Dermis microvascular lymphatic vessel endothelial cell (primary cell): ENCODE results near the gene EPHB6. TPM values are rescaled to one million over a fixed set of nuclear protein-coding genes. Genes with fewer than 3 reads are reported as not detected.

Experiments used
- DNase-seq, 2 donors: peaks; one replicate each; pipeline versions ENCODE4 v3.0.0 to v3.0.0-alpha.2; 2010; ENCODE audit warnings: low read depth in 2 of 2
- total RNA-seq: library from RNA; depleted of rRNA; stranded (reverse); fragments of >200 nt; gene quantifications from 2 replicates; pipeline ENCODE4 v1.2.1, GENCODE V29; 2014

EPHB6 gene, protein sequence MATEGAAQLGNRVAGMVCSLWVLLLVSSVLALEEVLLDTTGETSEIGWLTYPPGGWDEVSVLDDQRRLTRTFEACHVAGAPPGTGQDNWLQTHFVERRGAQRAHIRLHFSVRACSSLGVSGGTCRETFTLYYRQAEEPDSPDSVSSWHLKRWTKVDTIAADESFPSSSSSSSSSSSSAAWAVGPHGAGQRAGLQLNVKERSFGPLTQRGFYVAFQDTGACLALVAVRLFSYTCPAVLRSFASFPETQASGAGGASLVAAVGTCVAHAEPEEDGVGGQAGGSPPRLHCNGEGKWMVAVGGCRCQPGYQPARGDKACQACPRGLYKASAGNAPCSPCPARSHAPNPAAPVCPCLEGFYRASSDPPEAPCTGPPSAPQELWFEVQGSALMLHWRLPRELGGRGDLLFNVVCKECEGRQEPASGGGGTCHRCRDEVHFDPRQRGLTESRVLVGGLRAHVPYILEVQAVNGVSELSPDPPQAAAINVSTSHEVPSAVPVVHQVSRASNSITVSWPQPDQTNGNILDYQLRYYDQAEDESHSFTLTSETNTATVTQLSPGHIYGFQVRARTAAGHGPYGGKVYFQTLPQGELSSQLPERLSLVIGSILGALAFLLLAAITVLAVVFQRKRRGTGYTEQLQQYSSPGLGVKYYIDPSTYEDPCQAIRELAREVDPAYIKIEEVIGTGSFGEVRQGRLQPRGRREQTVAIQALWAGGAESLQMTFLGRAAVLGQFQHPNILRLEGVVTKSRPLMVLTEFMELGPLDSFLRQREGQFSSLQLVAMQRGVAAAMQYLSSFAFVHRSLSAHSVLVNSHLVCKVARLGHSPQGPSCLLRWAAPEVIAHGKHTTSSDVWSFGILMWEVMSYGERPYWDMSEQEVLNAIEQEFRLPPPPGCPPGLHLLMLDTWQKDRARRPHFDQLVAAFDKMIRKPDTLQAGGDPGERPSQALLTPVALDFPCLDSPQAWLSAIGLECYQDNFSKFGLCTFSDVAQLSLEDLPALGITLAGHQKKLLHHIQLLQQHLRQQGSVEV
- total RNA-seq = under 0.01 TPM in 2 replicates

DNA sequence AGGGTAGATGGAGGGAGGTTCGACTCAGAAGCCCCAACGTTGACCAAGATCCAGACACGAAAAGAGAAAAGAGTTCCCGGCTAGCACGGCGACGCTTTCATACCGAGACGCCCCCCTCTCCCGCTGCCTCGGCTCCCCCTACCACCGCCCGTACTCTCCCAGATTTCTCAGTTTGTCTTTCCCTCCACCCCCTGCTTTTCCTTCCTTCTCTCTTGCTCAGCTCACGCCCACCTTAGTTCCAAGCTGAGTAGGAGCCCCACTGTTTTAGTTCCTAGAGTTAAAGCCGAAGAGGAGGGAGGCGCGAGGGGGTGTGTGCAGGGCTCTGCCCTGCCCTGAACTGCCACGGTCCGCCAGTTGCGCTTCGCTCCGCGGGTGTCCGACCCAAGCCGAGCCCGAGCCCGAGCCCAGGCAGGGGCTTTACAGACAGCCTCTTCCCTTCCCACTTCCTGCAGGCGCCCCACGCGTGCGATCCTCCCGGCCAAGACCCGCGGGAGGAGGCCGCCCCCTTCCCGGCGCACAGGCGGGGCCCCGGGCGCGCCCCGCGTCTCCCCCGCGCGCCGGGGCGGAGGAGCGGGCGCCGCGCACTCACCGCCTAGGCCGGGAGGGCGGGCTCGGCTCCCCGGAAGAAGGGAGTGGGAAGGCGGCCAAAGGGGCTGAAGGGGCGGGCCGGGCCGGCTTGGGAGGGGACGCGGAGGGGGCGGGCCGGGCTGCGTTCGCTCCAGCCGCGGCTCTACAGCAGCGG is at the start of gene EPHB6:
TSS of gene EPHB6 (plus strand) at position 705 of the 742 bp plus-strand sequence. CDS start 8,152 bp downstream, outside the sequence.
- DNase-seq = peak in 1 of 2 donors; percentile 31

DNA sequence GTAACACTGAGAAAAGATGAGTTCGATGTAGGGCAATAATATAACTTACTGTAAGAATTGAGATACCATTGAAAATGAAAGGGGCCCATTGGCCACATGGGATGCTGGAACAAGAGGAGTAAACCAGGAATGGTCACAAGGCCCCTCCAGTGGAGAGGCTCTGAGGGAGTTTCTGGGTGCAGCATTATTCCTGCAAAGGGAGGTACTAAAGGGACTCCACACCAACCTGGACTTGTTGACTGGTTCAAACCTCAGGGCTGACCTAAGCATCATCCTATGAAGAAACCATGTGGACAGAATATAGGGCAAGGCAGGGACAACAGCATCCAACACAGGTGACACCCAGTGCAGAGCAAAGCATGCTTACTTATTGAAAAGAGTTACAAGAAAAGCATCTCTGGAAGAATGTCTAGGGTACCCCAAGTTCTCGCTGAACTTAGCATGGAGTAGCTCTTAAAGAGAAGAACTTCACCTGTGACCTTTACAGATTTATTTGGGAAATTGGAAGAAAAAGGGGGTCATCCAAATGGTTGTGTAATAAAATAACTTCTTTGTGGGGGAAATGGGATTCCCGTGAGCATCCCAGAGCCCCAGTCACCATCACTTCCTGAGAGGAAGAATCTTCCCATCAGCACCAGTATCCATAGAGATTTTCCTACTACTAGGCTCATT is 49.4 kb upstream of the EPHB6 start:
- DNase-seq = no peak

DNA sequence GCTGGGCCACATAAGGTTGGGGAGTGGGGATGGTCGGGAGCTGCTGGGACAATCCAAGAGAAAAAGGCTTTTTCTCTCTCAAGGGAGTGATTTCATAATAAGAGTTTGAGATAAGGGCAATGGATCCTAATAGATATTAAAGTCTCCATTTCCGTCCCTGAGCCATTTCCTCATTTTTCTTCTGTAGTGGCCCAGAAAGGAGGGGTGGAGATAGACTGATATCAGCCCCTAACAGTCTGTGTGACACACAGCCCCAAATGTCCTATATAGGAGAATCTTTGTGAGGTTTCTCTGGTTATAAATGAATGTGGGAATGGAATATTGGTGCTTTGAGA is 48.9 kb upstream of the EPHB6 start:
- DNase-seq = no peak

DNA sequence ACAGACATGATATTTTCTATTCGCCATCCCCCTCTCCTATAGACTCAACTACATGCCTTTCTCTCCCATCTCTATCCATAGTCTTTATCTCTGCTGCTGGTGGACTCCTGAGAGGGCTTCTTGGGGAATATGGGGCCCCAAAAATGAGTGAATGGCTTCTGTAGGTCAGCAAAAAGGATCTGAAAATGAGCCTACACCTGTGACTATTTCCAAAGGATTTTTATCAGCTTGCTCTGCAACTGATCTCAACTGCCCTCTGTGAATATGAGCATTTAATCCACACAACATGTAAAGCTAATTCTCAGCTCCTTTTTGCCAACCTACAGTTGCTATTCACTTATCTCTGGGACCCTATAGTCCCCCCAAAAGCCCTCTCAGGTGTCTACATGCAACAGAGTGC is 47.9 kb upstream of the EPHB6 start:
- DNase-seq = no peak

DNA sequence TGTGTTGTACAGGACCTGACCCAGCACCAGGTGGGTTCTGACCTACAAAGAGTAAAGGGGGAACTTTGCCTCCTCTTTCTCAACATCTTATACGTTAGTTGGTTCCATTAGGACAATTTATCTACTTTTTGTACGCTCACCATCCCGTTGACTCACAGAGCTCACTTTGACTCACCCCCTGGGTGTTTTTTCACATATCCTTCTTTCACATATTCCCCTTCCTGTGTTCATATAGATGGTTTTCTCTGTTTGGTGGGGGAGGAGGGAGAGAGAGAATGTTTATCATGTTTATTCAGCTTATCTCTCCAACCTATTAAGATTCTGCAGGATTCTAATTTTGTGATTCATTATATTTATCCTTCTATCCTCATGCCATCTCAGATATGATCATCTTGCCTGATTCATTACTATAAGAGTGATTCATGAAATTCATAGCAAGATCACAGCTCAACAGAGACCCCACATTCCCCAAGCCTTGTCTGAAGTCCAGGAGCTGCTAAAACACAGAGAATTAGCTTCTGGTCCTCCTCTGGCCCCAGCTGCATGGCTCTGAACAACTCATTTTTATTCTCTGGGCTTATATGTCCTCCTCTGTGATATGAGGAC is 46.9 kb upstream of the EPHB6 start:
- DNase-seq = peak in 1 of 2 donors; percentile 67

DNA sequence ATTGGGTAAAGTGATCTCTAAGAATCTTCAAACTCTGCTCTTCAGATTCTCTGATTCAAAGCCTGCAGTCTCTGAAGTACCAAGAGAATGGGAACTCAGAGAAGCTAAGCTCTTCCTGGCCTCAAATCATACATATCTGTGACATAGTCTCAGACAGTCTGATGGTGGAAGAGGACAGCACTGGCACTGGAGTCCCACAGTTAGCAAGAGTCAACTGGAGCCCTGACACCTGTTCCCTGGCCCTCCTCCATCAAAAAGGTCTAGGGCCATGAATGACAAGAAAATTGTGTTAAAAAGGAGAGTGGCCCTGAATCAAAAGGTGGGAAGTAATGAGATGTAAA is 46.4 kb upstream of the EPHB6 start:
- DNase-seq = no peak

DNA sequence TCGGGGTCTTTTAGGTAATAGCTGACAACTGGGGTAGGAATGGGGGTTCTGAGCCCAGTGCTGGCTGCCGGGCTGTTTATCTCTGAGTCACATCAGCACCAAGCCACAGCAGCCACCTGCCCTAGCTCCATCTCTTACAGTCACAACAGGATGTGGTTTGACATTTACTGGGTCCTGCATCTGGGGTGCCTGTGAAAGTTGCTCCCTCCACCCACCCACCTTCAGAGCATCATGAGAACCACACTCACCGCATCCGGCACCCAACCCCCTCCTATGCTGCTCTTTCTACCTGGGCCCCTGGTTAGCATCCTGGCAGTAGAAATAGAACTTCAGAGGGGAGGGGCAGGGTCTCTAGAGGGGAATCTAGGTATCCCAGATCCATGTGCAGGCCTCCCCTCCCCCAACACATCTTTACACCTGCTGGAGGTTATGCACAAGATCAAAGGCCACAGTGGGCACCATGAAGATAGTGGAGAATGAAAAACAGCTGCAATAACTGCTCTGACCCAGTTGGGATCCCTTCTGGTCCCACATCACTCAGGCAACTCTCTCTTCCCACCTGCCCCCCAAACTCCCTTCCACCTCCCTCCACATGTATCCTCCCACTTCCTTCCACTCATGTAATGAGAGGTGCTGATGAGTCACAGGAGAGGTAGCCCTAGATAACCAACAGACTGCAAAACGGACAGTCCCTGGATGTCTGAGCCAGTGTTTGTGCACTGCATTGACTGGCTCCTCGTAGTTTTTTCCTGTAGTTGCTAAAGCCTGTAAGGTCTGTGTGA is 45.9 kb upstream of the EPHB6 start:
- peak in 1 of 2 donors; percentile 38 for DNase-seq

DNA sequence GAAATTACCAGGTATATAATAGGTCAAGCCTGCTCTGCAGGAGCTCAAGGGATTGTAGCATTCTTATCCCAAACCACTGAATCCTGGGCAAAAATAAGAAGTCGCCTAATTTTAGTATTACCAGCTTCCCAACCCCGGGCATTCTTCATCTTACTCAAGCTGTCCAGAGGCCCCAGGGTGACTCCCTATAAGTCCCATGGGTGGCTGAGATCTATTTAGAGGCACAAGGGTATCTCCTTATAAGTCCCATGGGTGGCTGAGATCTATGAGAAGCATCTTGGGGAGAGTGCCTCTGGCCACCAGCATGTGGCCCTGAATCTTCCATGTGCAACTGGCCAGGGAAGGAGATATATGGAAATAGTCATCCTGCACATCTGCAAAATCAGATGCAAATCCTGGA is 45.2 kb upstream of the EPHB6 start:
- DNase-seq = no peak

DNA sequence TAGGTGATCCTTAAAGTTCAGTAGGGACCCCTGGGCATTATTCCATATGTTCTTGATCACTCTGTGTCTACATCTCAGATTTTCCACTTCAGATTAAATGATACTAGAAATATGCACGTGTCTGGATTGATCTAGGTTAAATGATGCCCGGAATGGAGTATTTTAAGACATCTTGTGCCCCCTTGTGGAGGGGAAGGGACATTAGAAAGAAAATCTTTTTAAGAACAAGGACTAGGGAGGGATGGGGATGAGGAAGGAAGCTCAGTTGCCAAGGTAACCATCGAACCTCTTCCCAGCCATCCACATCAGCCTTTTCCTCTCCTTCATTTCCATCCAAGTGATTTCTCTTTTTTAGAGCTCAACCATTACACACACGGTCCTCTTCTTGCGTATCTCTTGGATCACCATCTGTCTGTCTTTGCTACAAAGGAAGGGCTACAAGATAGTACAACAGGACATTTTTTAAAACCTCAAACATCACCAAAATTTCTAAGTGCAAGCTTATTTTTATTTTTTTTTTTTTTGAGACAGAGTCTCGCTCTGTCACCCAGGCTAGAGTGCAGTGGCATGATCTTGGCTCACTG is 43.6 kb upstream of the EPHB6 start:
- DNase-seq = peak in 1 of 2 donors; percentile 53

DNA sequence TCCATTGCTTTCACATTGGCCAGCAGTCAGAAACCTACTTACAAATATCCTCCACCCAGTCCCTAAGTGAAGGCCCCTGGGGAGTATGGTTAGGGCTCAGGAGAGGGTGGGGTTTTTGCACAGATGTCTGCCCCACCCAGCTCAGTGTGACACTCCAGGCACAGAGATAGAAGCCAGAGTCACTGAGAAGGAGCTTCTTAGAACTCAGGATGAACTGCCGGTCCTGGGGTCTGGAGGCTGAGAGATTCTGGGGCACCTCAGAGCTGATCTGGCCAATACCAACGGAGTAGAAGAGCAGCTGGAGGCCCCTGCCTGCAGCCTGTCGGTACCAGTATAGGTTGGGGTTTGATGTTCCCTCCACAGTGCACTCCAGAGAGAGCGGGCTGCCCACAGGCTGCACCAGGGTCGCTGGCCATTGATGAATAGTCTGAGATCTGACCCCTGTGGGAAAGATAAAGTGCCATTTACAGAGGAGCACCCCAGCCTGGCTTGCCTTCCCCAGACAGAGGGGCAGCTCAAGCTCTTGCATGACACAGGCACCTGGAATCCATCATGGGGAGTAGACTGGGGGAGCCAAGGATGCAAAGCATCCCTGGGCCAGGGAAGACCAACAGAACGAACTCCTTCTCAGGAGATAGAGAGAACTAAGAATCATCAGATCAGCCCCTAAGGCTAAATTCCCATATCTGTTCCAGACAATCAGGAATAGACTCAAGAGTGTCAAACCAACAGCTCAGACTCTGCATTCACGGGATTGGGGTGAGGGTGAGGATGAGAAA is 42.2 kb upstream of the EPHB6 start:
- no peak for DNase-seq

DNA sequence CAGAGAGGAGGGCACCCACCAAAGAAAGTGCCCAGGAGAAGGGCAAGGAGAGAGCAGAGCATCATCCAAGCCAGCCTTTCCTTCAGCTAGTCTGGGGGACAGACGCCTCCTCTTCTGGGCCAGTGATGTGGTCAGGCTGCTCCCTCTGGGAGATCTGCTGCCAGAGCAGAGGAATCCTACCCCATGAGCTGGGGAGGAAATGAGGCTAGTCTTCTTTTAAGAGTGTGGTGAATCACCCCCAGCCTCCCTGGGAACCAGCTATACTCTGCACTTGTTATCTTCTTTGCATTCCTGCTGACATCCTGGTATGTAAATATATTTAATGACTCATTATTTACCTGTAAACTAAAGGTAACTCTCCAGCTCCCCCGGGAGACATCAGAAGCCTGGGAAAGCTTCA is 41.6 kb upstream of the EPHB6 start:
- no peak for DNase-seq

DNA sequence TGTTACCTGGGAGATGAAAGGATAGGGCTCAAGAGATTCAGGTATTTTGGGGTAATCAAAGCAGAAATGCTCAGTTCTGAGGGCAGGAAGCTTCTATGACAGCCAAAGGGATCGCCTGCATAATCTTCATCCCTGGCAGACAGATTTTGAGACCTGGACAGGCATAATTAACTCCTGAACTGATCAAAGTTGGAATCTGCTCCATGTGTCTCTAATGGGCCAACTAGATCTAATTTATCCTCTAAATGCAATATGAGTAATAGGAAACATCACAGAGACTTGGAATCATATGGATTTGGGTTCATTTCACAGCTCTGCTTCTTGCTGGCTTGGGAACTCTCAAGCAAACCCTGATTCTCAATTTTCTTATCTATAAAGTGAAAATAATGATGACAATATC is 41.2 kb upstream of the EPHB6 start:
- DNase-seq = no peak

DNA sequence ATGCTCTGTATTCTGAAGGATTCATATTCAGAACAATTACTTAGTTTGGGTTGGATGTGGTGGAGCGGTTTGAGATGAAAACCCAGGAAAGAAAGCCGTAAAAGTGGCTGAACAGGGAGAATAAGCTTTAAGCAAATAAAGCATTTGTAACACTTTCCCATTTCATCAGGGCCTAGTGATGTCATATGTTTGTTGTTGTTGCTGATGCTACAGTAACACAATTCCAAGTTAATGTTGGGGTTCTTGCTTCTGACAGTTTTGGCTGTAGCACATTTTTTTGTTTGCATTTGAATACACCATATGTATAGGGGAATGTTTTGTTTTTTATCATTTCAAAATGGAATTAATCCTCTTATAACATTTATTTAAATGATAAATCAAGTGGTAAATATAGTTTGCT is 40.4 kb upstream of the EPHB6 start:
- DNase-seq = no peak

DNA sequence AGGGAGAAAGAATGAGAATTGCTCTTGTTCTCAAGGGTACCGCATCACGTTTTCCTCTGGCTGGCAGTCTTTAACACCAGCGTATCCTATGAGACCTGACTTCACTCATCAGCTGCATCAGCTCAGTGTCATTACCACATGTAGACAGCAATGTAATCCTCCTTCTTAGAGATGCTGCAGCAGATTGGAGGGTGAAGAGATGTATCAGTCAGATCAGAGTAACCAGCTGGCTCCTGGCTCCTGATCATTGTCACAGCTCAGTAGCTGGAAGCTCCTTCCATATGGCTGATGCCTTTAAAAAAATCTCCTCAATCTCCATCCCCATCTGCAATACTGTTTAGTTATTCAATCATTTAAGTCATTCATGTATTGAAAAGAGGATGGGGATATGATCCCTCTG is 39.7 kb upstream of the EPHB6 start:
- DNase-seq = no peak

DNA sequence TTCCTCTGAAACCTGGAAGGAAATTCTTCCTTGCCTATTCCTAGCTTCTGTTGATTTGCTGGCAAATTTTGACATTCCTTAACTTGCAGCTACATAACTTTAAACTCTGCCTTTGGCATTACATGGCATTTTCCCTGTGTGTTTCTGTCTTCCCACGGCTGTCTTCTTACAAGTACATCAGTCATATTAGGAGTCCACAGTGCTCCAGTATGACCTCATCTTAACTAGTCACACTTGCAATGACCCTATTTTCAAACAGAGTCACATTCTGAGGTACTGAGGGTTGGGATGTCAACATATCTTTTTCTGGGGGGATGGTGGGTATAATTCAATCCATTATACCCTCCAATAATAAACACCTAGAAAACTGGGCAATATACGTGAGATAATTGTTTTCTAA is 37.4 kb upstream of the EPHB6 start:
- DNase-seq = no peak

DNA sequence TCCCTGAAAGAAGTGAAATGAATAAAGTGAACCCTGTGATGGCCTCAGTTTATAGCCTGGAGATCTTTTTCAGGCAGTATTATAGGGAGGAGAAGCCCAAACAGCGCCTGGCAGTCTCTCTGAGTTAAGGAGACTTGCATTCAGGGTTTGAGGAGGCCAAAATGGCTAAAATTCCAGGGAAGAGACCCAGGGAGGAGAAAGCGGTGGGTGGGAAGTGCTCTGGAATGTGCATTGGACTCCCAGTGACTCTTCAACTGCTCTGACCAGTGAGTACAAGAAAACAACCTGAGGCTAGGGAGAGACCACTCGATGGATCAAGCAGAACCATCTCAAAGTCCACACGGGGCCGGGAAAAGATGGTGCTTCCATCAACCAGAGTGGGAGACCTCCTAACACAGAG is 35.3 kb upstream of the EPHB6 start:
- DNase-seq = no peak

DNA sequence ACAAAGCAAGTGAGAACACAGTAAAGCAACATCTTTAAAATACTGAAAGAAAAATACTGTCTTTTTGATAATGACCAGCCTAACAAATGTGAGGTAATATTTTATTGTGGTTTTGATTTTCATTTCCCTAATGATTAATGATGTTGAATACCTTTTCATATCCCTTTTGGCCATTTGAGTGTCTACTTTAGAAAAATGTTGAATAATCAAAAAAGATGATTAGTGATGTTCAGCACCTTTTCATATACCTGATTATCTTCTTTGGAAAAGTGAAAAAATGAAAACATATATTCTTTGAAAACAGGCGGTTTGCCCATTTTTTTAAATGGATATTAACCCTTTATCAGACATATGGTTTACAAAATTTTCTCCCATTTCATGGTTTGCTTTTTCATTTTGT is 32.2 kb upstream of the EPHB6 start:
- DNase-seq = no peak

DNA sequence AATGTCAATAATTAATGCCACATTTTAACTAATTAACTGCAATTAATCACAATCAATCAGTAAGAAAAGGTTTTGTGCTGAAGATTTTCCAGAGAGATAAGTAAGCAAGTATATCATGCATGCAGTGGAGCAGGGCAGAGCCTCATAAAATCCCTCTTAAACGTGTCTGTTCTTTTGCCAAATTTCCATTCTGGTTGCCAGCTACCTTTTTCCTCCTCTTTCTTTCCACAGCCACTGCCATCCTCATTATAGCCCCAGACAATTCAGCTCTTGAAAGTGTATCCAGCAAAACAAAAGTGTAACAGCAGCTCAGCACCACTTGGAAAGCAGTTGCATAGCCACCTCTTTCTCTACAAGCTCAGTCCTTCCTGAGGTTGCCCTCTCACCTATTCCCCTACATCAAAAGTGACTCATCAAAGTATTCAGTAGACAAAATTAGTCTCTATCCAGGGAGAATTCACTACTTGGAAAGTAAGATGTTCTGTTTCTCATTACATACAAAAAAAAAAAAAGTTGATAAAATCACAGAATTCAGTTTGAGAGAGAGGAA is 26.9 kb upstream of the EPHB6 start:
- DNase-seq = no peak

DNA sequence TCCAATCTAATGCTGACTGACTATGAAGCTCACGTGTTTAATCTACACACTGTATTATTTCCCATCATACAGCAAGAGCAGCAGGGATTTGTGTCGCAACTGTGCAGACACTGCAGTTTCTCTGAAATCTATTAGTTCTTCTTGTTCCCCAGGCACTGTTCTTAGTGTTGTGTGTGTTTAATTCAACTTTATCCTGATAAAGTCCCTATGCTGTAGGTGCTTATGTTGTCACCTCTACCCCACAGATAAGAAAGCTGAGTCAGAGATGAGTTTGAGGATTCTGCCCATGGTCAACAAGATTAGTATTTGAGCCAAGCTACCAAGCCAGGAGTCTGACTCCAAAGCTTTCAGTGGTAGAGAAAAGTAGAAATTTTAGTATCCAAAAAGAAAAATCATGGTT is 22.5 kb upstream of the EPHB6 start:
- DNase-seq = no peak
